ENCODE measurements around the gene ARHGAP18. TPM values are rescaled to one million over a fixed set of nuclear protein-coding genes. Genes with fewer than 3 reads are reported as not detected.

ARHGAP18 gene
- total and polyA plus RNA-seq, 12 donors: 2.2 to 15.4 (median 4.1) TPM

DNA sequence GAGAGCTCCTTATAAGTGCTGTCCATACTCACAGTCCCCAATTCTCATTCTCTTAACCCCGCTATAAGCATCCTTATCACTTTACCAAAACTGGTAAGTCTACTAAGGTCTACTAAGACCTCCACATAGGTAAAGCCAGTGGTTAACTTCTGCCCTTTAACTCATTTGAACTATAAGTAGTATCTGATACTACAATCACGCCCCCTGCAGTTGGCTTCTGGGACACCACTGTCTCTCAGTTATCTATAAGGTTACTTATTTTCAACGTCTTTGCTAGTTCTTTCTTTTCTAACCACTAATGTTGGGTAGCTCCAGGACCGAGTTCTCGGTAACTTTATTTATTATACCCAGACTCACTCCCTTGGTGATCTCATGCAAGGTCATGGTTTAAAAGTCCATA is 142.6 kb downstream of the ARHGAP18 start:
- Histone ChIP-seq H3K9me3 (peaks cover 0 to 19% (median 6%) of the 10 kb centered on the region in 11 donors), H3K4me3 (no peak overlapping the region), H3K27ac (no peak overlapping the region), H3K27me3 (no peaks in the 10 kb centered on the region), H3K4me1 (no peaks in the 10 kb centered on the region), H3K36me3 (no peaks in the 10 kb centered on the region)
- DNase-seq (no peak), ATAC-seq (peak in 1 of 8 donors; percentile 33)
- intact Hi-C loops (cut with DNase I): loop anchor here in 2 of 10 donors (5.0 kb wide), 1 partner anchor 65 kb away; no protein-coding TSS in a partner anchor
- 80 to 83% methylated on average over 5 of the region's 5 CpGs for WGBS, 2 donors
- TF ChIP-seq, protein P1, sequence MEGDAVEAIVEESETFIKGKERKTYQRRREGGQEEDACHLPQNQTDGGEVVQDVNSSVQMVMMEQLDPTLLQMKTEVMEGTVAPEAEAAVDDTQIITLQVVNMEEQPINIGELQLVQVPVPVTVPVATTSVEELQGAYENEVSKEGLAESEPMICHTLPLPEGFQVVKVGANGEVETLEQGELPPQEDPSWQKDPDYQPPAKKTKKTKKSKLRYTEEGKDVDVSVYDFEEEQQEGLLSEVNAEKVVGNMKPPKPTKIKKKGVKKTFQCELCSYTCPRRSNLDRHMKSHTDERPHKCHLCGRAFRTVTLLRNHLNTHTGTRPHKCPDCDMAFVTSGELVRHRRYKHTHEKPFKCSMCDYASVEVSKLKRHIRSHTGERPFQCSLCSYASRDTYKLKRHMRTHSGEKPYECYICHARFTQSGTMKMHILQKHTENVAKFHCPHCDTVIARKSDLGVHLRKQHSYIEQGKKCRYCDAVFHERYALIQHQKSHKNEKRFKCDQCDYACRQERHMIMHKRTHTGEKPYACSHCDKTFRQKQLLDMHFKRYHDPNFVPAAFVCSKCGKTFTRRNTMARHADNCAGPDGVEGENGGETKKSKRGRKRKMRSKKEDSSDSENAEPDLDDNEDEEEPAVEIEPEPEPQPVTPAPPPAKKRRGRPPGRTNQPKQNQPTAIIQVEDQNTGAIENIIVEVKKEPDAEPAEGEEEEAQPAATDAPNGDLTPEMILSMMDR (IDR thresholded peaks at IDR 0.05): peak in 7 of 9 donors; percentile 20 to 48 (median 31)

DNA sequence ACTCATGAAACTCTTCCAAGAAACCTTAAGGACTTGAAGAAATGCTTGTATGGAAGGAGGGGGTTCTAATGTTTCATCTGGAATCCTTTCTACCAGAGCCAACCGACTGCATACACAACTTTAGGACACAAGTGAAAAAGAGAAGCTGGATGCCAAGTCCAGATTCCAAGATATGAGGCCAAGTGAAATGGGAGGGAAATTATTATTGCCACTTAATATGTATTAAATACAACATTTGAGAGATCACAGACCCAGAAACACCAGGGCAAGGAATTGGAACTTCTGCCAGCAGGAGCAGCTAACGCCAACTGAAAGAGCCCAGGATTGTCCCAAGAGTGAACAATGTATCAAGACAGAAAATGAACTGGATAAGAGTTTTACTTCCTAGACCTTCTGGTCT is 144.2 kb downstream of the ARHGAP18 start:
- Histone ChIP-seq H3K36me3 (no peaks in the 10 kb centered on the region), H3K27ac (no peak overlapping the region), H3K27me3 (no peaks in the 10 kb centered on the region), H3K4me3 (no peak overlapping the region), H3K9me3 (peaks cover 0 to 7% (median 0%) of the 10 kb centered on the region in 11 donors), H3K4me1 (no peaks in the 10 kb centered on the region)
- DNase-seq (no peak), ATAC-seq (no peak)
- intact Hi-C loops (cut with DNase I): loop anchor here in 2 of 10 donors (5.0 kb wide), 1 partner anchor 64 kb away; no protein-coding TSS in a partner anchor
- TF ChIP-seq, protein P1 (IDR thresholded peaks at IDR 0.05): no peak
- 65 to 67% methylated on average over 2 of the region's 2 CpGs for WGBS, 2 donors

DNA sequence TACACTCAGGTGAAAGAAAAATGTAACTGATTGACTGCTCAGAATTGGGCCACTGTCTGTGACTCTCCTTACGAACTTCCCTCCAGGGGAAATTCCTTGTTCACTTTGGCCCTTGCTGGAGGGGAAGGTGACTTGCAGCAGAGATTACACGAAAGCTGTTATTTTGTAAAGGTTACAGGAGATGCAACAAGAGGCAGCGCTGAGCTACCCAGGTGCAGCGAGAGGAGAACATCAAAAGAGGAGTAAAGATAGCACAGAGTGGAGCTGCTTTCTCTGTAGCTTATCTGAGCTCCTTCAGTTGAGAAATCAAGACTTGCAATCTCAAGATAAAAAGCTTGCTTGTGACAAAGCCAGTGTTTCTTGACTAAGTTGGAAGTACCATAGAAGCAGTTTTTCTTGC is 144.6 kb downstream of the ARHGAP18 start:
- 88 to 93% methylated on average over 4 of the region's 4 CpGs for WGBS, 2 donors
- DNase-seq (no peak), ATAC-seq (no peak)
- H3K27ac ChIP-seq: no peak overlapping the region
- TF ChIP-seq, protein P1 (IDR thresholded peaks at IDR 0.05): no peak
- peaks cover 0 to 2% (median 0%) of the 10 kb centered on the region in 11 donors for H3K9me3 ChIP-seq
- no peak overlapping the region for H3K4me3 ChIP-seq
- no peaks in the 10 kb centered on the region for H3K36me3 ChIP-seq
- H3K4me1 ChIP-seq: no peaks in the 10 kb centered on the region
- intact Hi-C loops (cut with DNase I): loop anchor here in 2 of 10 donors (5.0 kb wide), 1 partner anchor 63 kb away; no protein-coding TSS in a partner anchor
- H3K27me3 ChIP-seq: no peaks in the 10 kb centered on the region

DNA sequence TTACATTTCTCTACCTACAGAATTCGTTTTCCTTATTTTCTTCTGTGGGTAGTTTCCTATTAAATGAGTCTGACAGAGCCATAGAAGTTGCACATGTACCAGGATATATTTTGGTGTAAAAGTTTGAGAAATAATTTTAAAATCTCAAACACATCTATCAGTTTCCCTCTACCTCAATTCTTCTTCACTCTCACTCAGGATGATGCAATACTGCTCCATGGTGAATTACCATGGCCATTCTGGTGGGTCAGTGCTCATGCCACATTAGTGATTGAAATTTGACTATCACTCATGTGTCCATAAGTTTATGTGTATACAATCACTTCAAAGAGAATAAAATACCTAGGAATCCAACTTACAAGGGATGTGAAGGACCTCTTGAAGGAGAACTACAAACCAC is 151.7 kb downstream of the ARHGAP18 start:
- ATAC-seq (no peak), DNase-seq (no peak)
- Histone ChIP-seq H3K9me3 (no peaks in the 10 kb centered on the region), H3K4me1 (no peaks in the 10 kb centered on the region), H3K4me3 (no peak overlapping the region), H3K36me3 (no peaks in the 10 kb centered on the region), H3K27me3 (no peaks in the 10 kb centered on the region), H3K27ac (no peak overlapping the region)
- intact Hi-C loops (cut with DNase I): no loop called here
- TF ChIP-seq, protein P1 (IDR thresholded peaks at IDR 0.05): no peak
- 93% methylated on average over 1 of the region's 1 CpG for WGBS, 2 donors
